Breast epithelium (tissue), 3 donors: ENCODE data around the gene ADCY1.

Experiments
- POLR2A ChIP-seq: fragments of 450-650 bp; IDR thresholded peaks from one replicate; pipeline ENCODE4 v1.6.1; 2016; ENCODE audit warnings: antibody characterized with exemption, mild to moderate bottlenecking, moderate library complexity
- TF ChIP-seq, protein P1 (sequence below), 3 donors: fragments of 450-650 bp; IDR thresholded peaks; one replicate each; pipeline ENCODE4 v1.5.1; 2016 to 2017; ENCODE audit warnings: antibody characterized with exemption in 3 of 3, mild to moderate bottlenecking in 3 of 3, moderate library complexity in 3 of 3

DNA sequence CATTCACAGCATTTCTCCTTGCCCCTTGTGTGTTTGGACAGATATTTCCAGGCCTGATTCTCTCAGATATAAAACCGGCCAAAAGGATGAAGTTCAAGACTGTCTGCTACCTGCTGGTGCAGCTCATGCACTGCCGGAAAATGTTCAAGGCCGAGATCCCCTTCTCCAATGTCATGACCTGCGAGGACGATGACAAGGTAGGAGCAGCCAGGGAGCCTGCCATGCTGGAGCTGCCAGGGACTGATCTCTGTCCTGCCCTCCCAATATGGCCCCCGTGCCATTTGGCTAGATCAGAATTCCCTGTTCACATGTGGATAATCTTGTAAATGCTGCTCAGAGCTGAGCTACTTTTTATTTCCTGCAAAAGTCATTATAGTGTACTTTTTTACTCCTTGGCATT lies 87.8 kb downstream of the ADCY1 start:
- TF ChIP-seq, protein P1, sequence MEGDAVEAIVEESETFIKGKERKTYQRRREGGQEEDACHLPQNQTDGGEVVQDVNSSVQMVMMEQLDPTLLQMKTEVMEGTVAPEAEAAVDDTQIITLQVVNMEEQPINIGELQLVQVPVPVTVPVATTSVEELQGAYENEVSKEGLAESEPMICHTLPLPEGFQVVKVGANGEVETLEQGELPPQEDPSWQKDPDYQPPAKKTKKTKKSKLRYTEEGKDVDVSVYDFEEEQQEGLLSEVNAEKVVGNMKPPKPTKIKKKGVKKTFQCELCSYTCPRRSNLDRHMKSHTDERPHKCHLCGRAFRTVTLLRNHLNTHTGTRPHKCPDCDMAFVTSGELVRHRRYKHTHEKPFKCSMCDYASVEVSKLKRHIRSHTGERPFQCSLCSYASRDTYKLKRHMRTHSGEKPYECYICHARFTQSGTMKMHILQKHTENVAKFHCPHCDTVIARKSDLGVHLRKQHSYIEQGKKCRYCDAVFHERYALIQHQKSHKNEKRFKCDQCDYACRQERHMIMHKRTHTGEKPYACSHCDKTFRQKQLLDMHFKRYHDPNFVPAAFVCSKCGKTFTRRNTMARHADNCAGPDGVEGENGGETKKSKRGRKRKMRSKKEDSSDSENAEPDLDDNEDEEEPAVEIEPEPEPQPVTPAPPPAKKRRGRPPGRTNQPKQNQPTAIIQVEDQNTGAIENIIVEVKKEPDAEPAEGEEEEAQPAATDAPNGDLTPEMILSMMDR (IDR thresholded peaks at IDR 0.05): no peak
- TF ChIP-seq POLR2A: no peak
